K562 (cell line): ENCODE results near the gene ZSWIM2. TPM values are rescaled to one million over a fixed set of nuclear protein-coding genes. Genes with fewer than 3 reads are reported as not detected.

Experiments
- ATAC-seq: fragments of 200-7000 bp; cut with Tn5 transposase; 3 replicates; pipeline ENCODE4 v1.9.1; 2020; ENCODE audit warnings: moderate library complexity
- BruUV-seq: library from RNA; stranded (reverse); fragments of 400-500 nt; replicated peaks from 2 replicates; lab custom pipeline; 2021; lab: Mats Ljungman, UMichigan
- CTCF ChIA-PET: fragments of 300-600 bp; formaldehyde crosslinking; extraction: SDS; loops from one replicate; lab custom pipeline; 2021; ENCODE audit warnings: low intra/inter-chr PET ratio; lab: Yijun Ruan, JAX
- POLR2A ChIA-PET: fragments of 300-600, 350-650 bp; sonication (Branson Sonifier 250); formaldehyde crosslinking; extraction: SDS; loops from one replicate; lab custom pipeline; 2021; ENCODE audit warnings: antibody characterized with exemption, inconsistent platforms; lab: Yijun Ruan, JAX
- DNase-seq, 4 experiments: peaks; one replicate each; pipeline versions ENCODE4 v3.0.0 to v3.0.0-alpha.2; 2011 to 2018; ENCODE audit warnings: low spot score in 3 of 4, mixed read lengths in 3 of 4; ENCODE audit errors: extremely low read depth in 1 of 4
- FAIRE-seq: peaks from 2 replicates; lab custom pipeline; 2011; peaks lifted over from hg19 to GRCh38; lab: Jason Lieb, UNC
- H2AFZ ChIP-seq: 2 replicates; pipeline ENCODE4 v1.6.0; 2011; ENCODE audit warnings: low read depth, low read length, control low read depth, inconsistent platforms
- H3K27ac ChIP-seq: fragments of 200-600 bp; 3 replicates; pipeline ENCODE4 v1.8.0; 2011; ENCODE audit warnings: low read depth, mild to moderate bottlenecking, control low read depth, inconsistent platforms, low read length, moderate library complexity, mixed read lengths; ENCODE audit errors: extremely low read depth
- H3K27me3 ChIP-seq, 2 experiments: fragments of 300-600 bp in 1 of 2; 2 replicates in 1 of 2; 3 replicates in 1 of 2; pipeline versions ENCODE4 v1.6.0 to v1.8.0; 2011; ENCODE audit warnings: inconsistent platforms in 2 of 2, low read length in 2 of 2, mild to moderate bottlenecking in 1 of 2, mixed read lengths in 1 of 2, moderate library complexity in 1 of 2; ENCODE audit not compliant: control insufficient read depth in 2 of 2, insufficient read depth in 2 of 2
- H3K36me3 ChIP-seq: fragments of 300-600 bp; 3 replicates; pipeline ENCODE4 v1.8.0; 2011; ENCODE audit warnings: mild to moderate bottlenecking, low read length, inconsistent platforms; ENCODE audit not compliant: control insufficient read depth, insufficient read depth
- H3K4me1 ChIP-seq, 2 experiments: fragments of 200-600 bp in 1 of 2; replicated peaks in 1 of 2; 2 replicates in 1 of 2; 3 replicates in 1 of 2; pipeline versions ENCODE4 v1.5.1 to v1.8.0; 2011; ENCODE audit warnings: inconsistent platforms in 2 of 2, low read length in 2 of 2, mild to moderate bottlenecking in 1 of 2, mixed read lengths in 1 of 2, moderate library complexity in 1 of 2; ENCODE audit not compliant: control insufficient read depth in 2 of 2, insufficient read depth in 2 of 2
- H3K4me2 ChIP-seq: 2 replicates; pipeline ENCODE4 v1.6.1; 2011; ENCODE audit warnings: low read length, control low read depth, inconsistent platforms, mixed read lengths; ENCODE audit not compliant: insufficient read depth
- H3K4me3 ChIP-seq: fragments of 200-600 bp; sonication (generic), shearing (Covaris generic); 2 replicates; pipeline ENCODE4 v1.5.1; 2016; ENCODE audit warnings: control low read depth, inconsistent platforms
- H3K79me2 ChIP-seq: fragments of 200-600 bp; 3 replicates; pipeline ENCODE4 v1.8.0; 2011; ENCODE audit warnings: low read length, inconsistent platforms; ENCODE audit not compliant: control insufficient read depth, insufficient read depth
- H3K9ac ChIP-seq, 2 experiments: 2 replicates each; pipeline versions ENCODE4 v1.6.0 to v1.6.1; 2011; ENCODE audit warnings: low read depth in 2 of 2, low read length in 2 of 2, control low read depth in 1 of 2, inconsistent platforms in 1 of 2, mild to moderate bottlenecking in 1 of 2, mixed read lengths in 1 of 2; ENCODE audit not compliant: insufficient read depth in 1 of 2
- H3K9me1 ChIP-seq: one replicate; pipeline ENCODE4 v1.6.0; 2011; ENCODE audit warnings: inconsistent platforms, mild to moderate bottlenecking, low read length, moderate library complexity; ENCODE audit not compliant: control insufficient read depth, insufficient read depth
- H3K9me3 ChIP-seq: replicated peaks from 2 replicates; pipeline ENCODE4 v1.5.1; 2011; ENCODE audit warnings: low read depth, low read length, inconsistent platforms; ENCODE audit not compliant: control insufficient read depth, insufficient read depth
- H4K20me1 ChIP-seq: replicated peaks from 2 replicates; pipeline ENCODE4 v1.6.1; 2011; ENCODE audit warnings: low read length, inconsistent platforms, mixed read lengths; ENCODE audit not compliant: control insufficient read depth, insufficient read depth
- ELK1 ChIP-seq: sonication (generic); formaldehyde crosslinking; IDR thresholded peaks from 2 replicates; pipeline ENCODE4 v1.8.1; 2022; ENCODE audit warnings: missing genetic modification reagents
- ETS1 ChIP-seq: conservative IDR thresholded peaks from 2 replicates; pipeline ENCODE4 v1.6.1; 2011; ENCODE audit warnings: low read depth, mild to moderate bottlenecking, low read length; ENCODE audit not compliant: control insufficient read depth
- ETV5 ChIP-seq: sonication (generic); formaldehyde crosslinking; IDR thresholded peaks from 2 replicates; pipeline ENCODE4 v1.4.0; 2020; ENCODE audit warnings: low read depth, mild to moderate bottlenecking, missing genetic modification reagents
- ETV6 ChIP-seq, 3 experiments: fragments of 150-350 bp in 1 of 3; sonication (generic) in 1 of 3; formaldehyde crosslinking in 1 of 3; IDR thresholded peaks; 2 replicates each; pipeline versions ENCODE4 v1.6.1 to v1.8.0; 2014 to 2022; ENCODE audit warnings: borderline replicate concordance in 2 of 3, low read depth in 2 of 3, antibody characterized with exemption in 1 of 3, low read length in 1 of 3, mild to moderate bottlenecking in 1 of 3, missing genetic modification reagents in 1 of 3
- FOXA3 ChIP-seq, 2 experiments: fragments of 450-650 bp in 1 of 2; sonication (generic) in 1 of 2; formaldehyde crosslinking; IDR thresholded peaks in 1 of 2; conservative IDR thresholded peaks in 1 of 2; 2 replicates each; pipeline versions ENCODE4 v1.4.0 to v1.8.0; 2020 to 2022; ENCODE audit warnings: mild to moderate bottlenecking in 2 of 2, missing genetic modification reagents in 1 of 2
- RBM22 ChIP-seq: fragments of 200-400 bp; formaldehyde crosslinking; IDR thresholded peaks from 2 replicates; pipeline ENCODE4 v1.6.1; 2018; ENCODE audit warnings: low read length, low read depth; ENCODE audit not compliant: poor library complexity, severe bottlenecking
- U2AF2 ChIP-seq: fragments of 200-400 bp; formaldehyde crosslinking; optimal IDR thresholded peaks from 2 replicates; pipeline ENCODE3; 2017; ENCODE audit warnings: low read depth, mild to moderate bottlenecking, low read length
- ZBTB7A ChIP-seq: IDR thresholded peaks from 2 replicates; pipeline ENCODE4 v1.6.1; 2011; ENCODE audit warnings: low read depth, mild to moderate bottlenecking, low read length, moderate library complexity, borderline replicate concordance; ENCODE audit not compliant: control insufficient read depth
- ZNF740 ChIP-seq, 3 experiments: fragments of 200-800 bp in 1 of 3; sonication (Bioruptor generic) in 1 of 3; sonication (generic) in 1 of 3; formaldehyde crosslinking in 1 of 3; IDR thresholded peaks; 2 replicates each; pipeline versions ENCODE4 v1.6.1 to v1.8.0; 2016 to 2022; ENCODE audit warnings: mild to moderate bottlenecking in 2 of 3, missing compliant biosample characterization in 2 of 3, missing genetic modification characterization in 2 of 3, missing genetic modification reagents in 1 of 3
- WGBS: fragments of 100-300 bp; shearing (Covaris generic); methylation state at CpG from one replicate; pipeline ENCODE4 v1.1.6; 2016; ENCODE audit warnings: low coverage, mixed read lengths; ENCODE audit not compliant: insufficient coverage; ENCODE audit errors: missing lambda C conversion rate; 5-methylcytosine and 5-hydroxymethylcytosine counted together
- in situ Hi-C: fragments of 300-500 bp; cut with MboI; formaldehyde crosslinking; loops from 4 replicates; pipeline ENCODE4 v1.15.0; 2018; ENCODE audit warnings: inconsistent platforms, mixed read lengths
- intact Hi-C: fragments of 100-400 bp; cut with micrococcal nuclease; formaldehyde crosslinking; loops from 2 replicates; pipeline ENCODE4 v1.14.2; 2022
- polyA plus RNA-seq, 8 experiments: library from polyadenylated mRNA; depleted of rRNA in 4 of 8; stranded (reverse) in 5 of 8; unstranded in 3 of 8; fragments of >200 nt; fragmentation: Nextera tagmentation in 2 of 8; fragmentation: Illumina TruSeq in 1 of 8; extraction: Ambion mirVana in 2 of 8; extraction: Trizol in 1 of 8; gene quantifications; 2 replicates each; pipeline versions ENCODE4 v1.2.1 to v1.2.3, GENCODE V29; 2011 to 2014; ENCODE audit warnings: inconsistent platforms in 1 of 8, missing spikeins in 1 of 8
- total RNA-seq, 7 experiments: library from RNA; depleted of rRNA in 6 of 7; stranded (reverse); fragments of >200 nt in 6 of 7; fragmentation: Illumina TruSeq in 2 of 7; extraction: Trizol in 2 of 7; gene quantifications; 2 replicates each; pipeline versions ENCODE4 v1.2.1 to v1.2.3, GENCODE V29; 2011 to 2021; ENCODE audit warnings: low replicate concordance in 1 of 7
- TF ChIP-seq, protein P1 (sequence below): fragments of 450-650 bp; IDR thresholded peaks from 2 replicates; pipeline ENCODE4 v1.7.1; 2018; ENCODE audit warnings: mild to moderate bottlenecking, low read depth; ENCODE audit not compliant: partially characterized antibody
- TF ChIP-seq, protein P2 (sequence below): sonication (generic); formaldehyde crosslinking; IDR thresholded peaks from 2 replicates; pipeline ENCODE4 v1.8.1; 2023; ENCODE audit warnings: mild to moderate bottlenecking, missing genetic modification reagents

Gene ZSWIM2
- total and polyA plus RNA-seq, 9 of the 15 experiments (the other 6 are each of a cell fraction or from before 2014, with no cell fraction given): not detected

GRCh38 chr2:186879312-186879711 is 30.3 kb upstream of the ZSWIM2 start:
- intact Hi-C loops: no loop called here
- ATAC-seq: no peak
- no peaks in the 10 kb centered on the region for H4K20me1 ChIP-seq
- H3K27me3 ChIP-seq: no peaks in the 10 kb centered on the region
- H3K4me2 ChIP-seq: no peak overlapping the region
- H3K9ac ChIP-seq: no peak overlapping the region
- peaks cover 8% of the 10 kb centered on the region; the same call in 1 of the 2 replicates for H3K9me3 ChIP-seq
- H3K4me1 ChIP-seq: no peaks in the 10 kb centered on the region
- H3K9me1 ChIP-seq: no peaks in the 10 kb centered on the region
- no peaks in the 10 kb centered on the region for H3K36me3 ChIP-seq
- CTCF ChIA-PET: no interaction called here
- no TSS peak for BruUV-seq
- H2AFZ ChIP-seq: no peak overlapping the region
- in situ Hi-C loops: loop anchor here (25.0 kb wide), 1 partner anchor 558 kb away; the partner anchor contains the start of gene CALCRL
- no peak for DNase-seq
- H3K27ac ChIP-seq: no peak overlapping the region
- 17% methylated on average over 2 of the region's 2 CpGs for WGBS
- no peak overlapping the region for H3K4me3 ChIP-seq
- no peak for FAIRE-seq
- POLR2A ChIA-PET: no interaction called here
- no peaks in the 10 kb centered on the region for H3K79me2 ChIP-seq
- TF ChIP-seq ETV6 (IDR thresholded peaks at IDR 0.05; ENCODE audit: borderline replicate concordance in 1 of 2, low read depth in 2 of 2, low read length in 1 of 2) (no peak), ETV6 (CRISPR knock-in tag; IDR thresholded peaks at IDR 0.05; ENCODE audit: borderline replicate concordance) (no peak), U2AF2 (no peak), ZBTB7A (no peak), ELK1 (CRISPR knock-in tag) (no peak), ETV5 (CRISPR knock-in tag) (no peak), FOXA3 (CRISPR knock-in tag; conservative IDR thresholded peaks at IDR 0.05 in 1 of 2, IDR thresholded peaks at IDR 0.05 in 1 of 2) (no peak), ETS1 (no peak), RBM22 (no peak), ZNF740 (CRISPR knock-in tag; IDR thresholded peaks at IDR 0.05) (no peak), ZNF740 (tag; IDR thresholded peaks at IDR 0.05) (no peak)
- TF ChIP-seq, protein P1, sequence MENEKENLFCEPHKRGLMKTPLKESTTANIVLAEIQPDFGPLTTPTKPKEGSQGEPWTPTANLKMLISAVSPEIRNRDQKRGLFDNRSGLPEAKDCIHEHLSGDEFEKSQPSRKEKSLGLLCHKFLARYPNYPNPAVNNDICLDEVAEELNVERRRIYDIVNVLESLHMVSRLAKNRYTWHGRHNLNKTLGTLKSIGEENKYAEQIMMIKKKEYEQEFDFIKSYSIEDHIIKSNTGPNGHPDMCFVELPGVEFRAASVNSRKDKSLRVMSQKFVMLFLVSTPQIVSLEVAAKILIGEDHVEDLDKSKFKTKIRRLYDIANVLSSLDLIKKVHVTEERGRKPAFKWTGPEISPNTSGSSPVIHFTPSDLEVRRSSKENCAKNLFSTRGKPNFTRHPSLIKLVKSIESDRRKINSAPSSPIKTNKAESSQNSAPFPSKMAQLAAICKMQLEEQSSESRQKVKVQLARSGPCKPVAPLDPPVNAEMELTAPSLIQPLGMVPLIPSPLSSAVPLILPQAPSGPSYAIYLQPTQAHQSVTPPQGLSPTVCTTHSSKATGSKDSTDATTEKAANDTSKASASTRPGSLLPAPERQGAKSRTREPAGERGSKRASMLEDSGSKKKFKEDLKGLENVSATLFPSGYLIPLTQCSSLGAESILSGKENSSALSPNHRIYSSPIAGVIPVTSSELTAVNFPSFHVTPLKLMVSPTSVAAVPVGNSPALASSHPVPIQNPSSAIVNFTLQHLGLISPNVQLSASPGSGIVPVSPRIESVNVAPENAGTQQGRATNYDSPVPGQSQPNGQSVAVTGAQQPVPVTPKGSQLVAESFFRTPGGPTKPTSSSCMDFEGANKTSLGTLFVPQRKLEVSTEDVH: no peak
- TF ChIP-seq, protein P2, sequence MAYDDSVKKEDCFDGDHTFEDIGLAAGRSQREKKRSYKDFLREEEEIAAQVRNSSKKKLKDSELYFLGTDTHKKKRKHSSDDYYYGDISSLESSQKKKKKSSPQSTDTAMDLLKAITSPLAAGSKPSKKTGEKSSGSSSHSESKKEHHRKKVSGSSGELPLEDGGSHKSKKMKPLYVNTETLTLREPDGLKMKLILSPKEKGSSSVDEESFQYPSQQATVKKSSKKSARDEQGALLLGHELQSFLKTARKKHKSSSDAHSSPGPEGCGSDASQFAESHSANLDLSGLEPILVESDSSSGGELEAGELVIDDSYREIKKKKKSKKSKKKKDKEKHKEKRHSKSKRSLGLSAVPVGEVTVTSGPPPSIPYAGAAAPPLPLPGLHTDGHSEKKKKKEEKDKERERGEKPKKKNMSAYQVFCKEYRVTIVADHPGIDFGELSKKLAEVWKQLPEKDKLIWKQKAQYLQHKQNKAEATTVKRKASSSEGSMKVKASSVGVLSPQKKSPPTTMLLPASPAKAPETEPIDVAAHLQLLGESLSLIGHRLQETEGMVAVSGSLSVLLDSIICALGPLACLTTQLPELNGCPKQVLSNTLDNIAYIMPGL (CRISPR knock-in tag): no peak
